HepG2 (cell line): ENCODE results near the gene SNPH. TPM values are rescaled to one million over a fixed set of nuclear protein-coding genes. Genes with fewer than 3 reads are reported as not detected.

Source experiments
- ATAC-seq: fragments of 200-7000 bp; cut with Tn5 transposase; 3 replicates; pipeline ENCODE4 v1.9.1; 2020; ENCODE audit warnings: mild to moderate bottlenecking, moderate library complexity
- BruUV-seq: library from RNA; stranded (reverse); fragments of 400-500 nt; replicated peaks from 2 replicates; lab custom pipeline; 2021; lab: Mats Ljungman, UMichigan
- CTCF ChIA-PET: fragments of 300-600 bp; formaldehyde crosslinking; extraction: SDS; loops from one replicate; lab custom pipeline; 2021; ENCODE audit warnings: low total read pairs, inconsistent platforms, low intra/inter-chr PET ratio; lab: Yijun Ruan, JAX
- POLR2A ChIA-PET: fragments of 350-600 bp; sonication (Branson Sonifier 250); formaldehyde crosslinking; loops from one replicate; lab custom pipeline; 2020; ENCODE audit warnings: antibody characterized with exemption, inconsistent platforms; lab: Yijun Ruan, JAX
- DNase-seq: peaks from one replicate; pipeline ENCODE4 v3.0.0-alpha.2; 2015; ENCODE audit warnings: low spot score
- FAIRE-seq: peaks from 3 replicates; lab custom pipeline; 2011; peaks lifted over from hg19 to GRCh38; lab: Jason Lieb, UNC
- H2AFZ ChIP-seq: one replicate; pipeline ENCODE4 v1.6.1; 2011; ENCODE audit warnings: low read length, inconsistent platforms
- H3K27ac ChIP-seq: fragments of 300-600 bp; 3 replicates; pipeline ENCODE4 v1.8.0; 2011; ENCODE audit warnings: mixed run types, mild to moderate bottlenecking, mixed read lengths, low read length, inconsistent platforms; ENCODE audit not compliant: insufficient read depth; ENCODE audit errors: extremely low read length
- H3K27me3 ChIP-seq, 2 experiments: fragments of 200-600 bp in 1 of 2; 2 replicates in 1 of 2; 3 replicates in 1 of 2; pipeline versions ENCODE4 v1.6.0 to v1.8.0; 2011; ENCODE audit warnings: low read length in 2 of 2, mild to moderate bottlenecking in 2 of 2, moderate library complexity in 2 of 2, inconsistent platforms in 1 of 2; ENCODE audit not compliant: insufficient read depth in 2 of 2, control insufficient read depth in 1 of 2
- H3K36me3 ChIP-seq, 2 experiments: fragments of 200-600 bp in 1 of 2; replicated peaks in 1 of 2; 2 replicates in 1 of 2; 3 replicates in 1 of 2; pipeline versions ENCODE4 v1.5.1 to v1.8.0; 2011; ENCODE audit warnings: low read length in 2 of 2, inconsistent platforms in 1 of 2; ENCODE audit not compliant: insufficient read depth in 2 of 2, control insufficient read depth in 1 of 2
- H3K4me1 ChIP-seq: 2 replicates; pipeline ENCODE4 v1.5.1; 2012; ENCODE audit warnings: low read length, inconsistent platforms; ENCODE audit not compliant: insufficient read depth
- H3K4me2 ChIP-seq: 2 replicates; pipeline ENCODE4 v1.6.0; 2011; ENCODE audit warnings: low read depth, low read length, inconsistent platforms
- H3K4me3 ChIP-seq, 3 experiments: fragments of 200-600 bp in 1 of 3; sonication (generic), shearing (Covaris generic) in 1 of 3; replicated peaks in 1 of 3; 2 replicates each; pipeline ENCODE4 v1.5.1; 2011 to 2016; ENCODE audit warnings: low read length in 3 of 3, inconsistent platforms in 2 of 3, low read depth in 2 of 3, mild to moderate bottlenecking in 2 of 3, control low read depth in 1 of 3, mixed read lengths in 1 of 3; ENCODE audit not compliant: insufficient read depth in 1 of 3
- H3K79me2 ChIP-seq: one replicate; pipeline ENCODE4 v1.6.1; 2011; ENCODE audit warnings: low read length, inconsistent platforms; ENCODE audit not compliant: insufficient read depth
- H3K9ac ChIP-seq: 2 replicates; pipeline ENCODE4 v1.6.0; 2011; ENCODE audit warnings: mild to moderate bottlenecking, low read depth, low read length, inconsistent platforms; ENCODE audit not compliant: insufficient read depth
- H3K9me3 ChIP-seq: 2 replicates; pipeline ENCODE4 v1.5.1; 2012; ENCODE audit warnings: mild to moderate bottlenecking, low read length
- H4K20me1 ChIP-seq: 2 replicates; pipeline ENCODE4 v1.6.0; 2011; ENCODE audit warnings: inconsistent platforms, mild to moderate bottlenecking, low read length, moderate library complexity; ENCODE audit not compliant: insufficient read depth
- PCBP2 ChIP-seq: fragments of 200-400 bp; formaldehyde crosslinking; optimal IDR thresholded peaks from 2 replicates; pipeline ENCODE3; 2018; ENCODE audit warnings: low read length, low read depth; ENCODE audit not compliant: poor library complexity, severe bottlenecking
- REPIN1 ChIP-seq: sonication (generic); formaldehyde crosslinking; IDR thresholded peaks from 2 replicates; pipeline ENCODE4 v1.8.0; 2022; ENCODE audit warnings: missing genetic modification reagents, low read depth, mild to moderate bottlenecking, borderline replicate concordance
- TBL1XR1 ChIP-seq: fragments of 150-350 bp; IDR thresholded peaks from 2 replicates; pipeline ENCODE4 v1.6.1; 2014; ENCODE audit warnings: borderline replicate concordance, low read length; ENCODE audit not compliant: partially characterized antibody
- ZBTB39 ChIP-seq: sonication (generic); formaldehyde crosslinking; IDR thresholded peaks from 2 replicates; pipeline ENCODE4 v1.5.0; 2020; ENCODE audit warnings: missing genetic modification reagents
- ZNF281 ChIP-seq: sonication (generic); formaldehyde crosslinking; IDR thresholded peaks from 2 replicates; pipeline ENCODE4 v1.4.0; 2020; ENCODE audit warnings: missing genetic modification reagents, borderline replicate concordance
- ZNF639 ChIP-seq: conservative IDR thresholded peaks from 2 replicates; pipeline ENCODE4 v1.6.1; 2018; ENCODE audit warnings: missing genetic modification reagents
- ZNF703 ChIP-seq: sonication (generic); formaldehyde crosslinking; IDR thresholded peaks from 2 replicates; pipeline ENCODE4 v1.5.1; 2020; ENCODE audit warnings: missing genetic modification reagents, mild to moderate bottlenecking, moderate library complexity, borderline replicate concordance
- ZNF800 ChIP-seq: sonication (generic); formaldehyde crosslinking; IDR thresholded peaks from 2 replicates; pipeline ENCODE4 v1.4.0; 2020; ENCODE audit warnings: missing genetic modification reagents
- ZSCAN21 ChIP-seq: sonication (generic); formaldehyde crosslinking; IDR thresholded peaks from 2 replicates; pipeline ENCODE4 v1.8.0; 2022; ENCODE audit warnings: mild to moderate bottlenecking, missing genetic modification reagents, moderate library complexity, borderline replicate concordance
- WGBS: methylation state at CpG from one replicate; pipeline ENCODE4 v1.1.6; 2017; ENCODE audit warnings: low lambda C conversion rate; 5-methylcytosine and 5-hydroxymethylcytosine counted together
- in situ Hi-C: cut with HindIII; loops from 2 replicates; pipeline ENCODE4 v1.10.0; 2017; ENCODE audit warnings: low pct_unique_long_range_greater_than_20kb; ENCODE audit not compliant: extremely low pct_ligation_motif_present
- intact Hi-C: fragments of 100-400 bp; cut with micrococcal nuclease; formaldehyde crosslinking; loops from one replicate; pipeline ENCODE4 v1.10.0; 2022; ENCODE audit not compliant: unreplicated experiment
- polyA plus RNA-seq, 8 experiments: library from polyadenylated mRNA; depleted of rRNA in 3 of 8; stranded (reverse) in 7 of 8; unstranded in 1 of 8; fragments of >200 nt; fragmentation: Illumina TruSeq in 4 of 8; extraction: Trizol in 4 of 8; gene quantifications; 2 replicates each; pipeline versions ENCODE4 v1.2.1 to v1.2.3, GENCODE V29; 2011 to 2016; ENCODE audit warnings: low read depth in 4 of 8, missing spikeins in 1 of 8, mixed read lengths in 1 of 8; ENCODE audit not compliant: insufficient read depth in 1 of 8
- total RNA-seq, 5 experiments: library from RNA; depleted of rRNA; stranded (reverse); fragments of >200 nt; fragmentation: Illumina TruSeq; extraction: Trizol; gene quantifications; 2 replicates each; pipeline ENCODE4 v1.2.3, GENCODE V29; 2016; ENCODE audit warnings: low read depth in 1 of 5

SNPH gene
- total and polyA plus RNA-seq, 2 of the 13 experiments (the other 11 are each of a cell fraction or from before 2014, with no cell fraction given) = 0.09 TPM; not detected in 1

GRCh38 chr20:1310071-1310470 lies 44.0 kb downstream of the SNPH start (continued):
- TF ChIP-seq ZNF800 (CRISPR knock-in tag) (no peak), REPIN1 (CRISPR knock-in tag) (no peak)

- no peaks in the 10 kb centered on the region for H3K9me3 ChIP-seq
- no peak overlapping the region for H3K4me2 ChIP-seq
- H3K27me3 ChIP-seq = peaks cover 7 to 18% of the 10 kb centered on the region in 2 experiments; a peak in 4 of 5 replicates
- DNase-seq = no peak
- no peak for ATAC-seq
- H3K36me3 ChIP-seq = no peaks in the 10 kb centered on the region
- no peak overlapping the region for H2AFZ ChIP-seq
- H3K4me3 ChIP-seq = no peak overlapping the region
- no TSS peak for BruUV-seq
- H3K4me1 ChIP-seq = 0 out of 2 replicates have a peak, but pooled peaks cover 6% of the 10 kb centered on the region
- no peaks in the 10 kb centered on the region for H4K20me1 ChIP-seq
- ChIA-PET CTCF (no interaction called here), POLR2A (no interaction called here)
- intact Hi-C loops (no loop called here), in situ Hi-C loops (loop anchor here (5.0 kb wide), 1 partner anchor 132 kb away; no protein-coding TSS in a partner anchor)
- no peak overlapping the region for H3K27ac ChIP-seq
- no peaks in the 10 kb centered on the region for H3K79me2 ChIP-seq
- H3K9ac ChIP-seq = no peak overlapping the region
- WGBS = 28% methylated on average over 11 of the region's 12 CpGs
- no peak for FAIRE-seq
- TF ChIP-seq ZNF703 = no peak
- no peak for TF ChIP-seq TBL1XR1
- TF ChIP-seq ZNF639 (CRISPR knock-in tag) = no peak
- TF ChIP-seq PCBP2 = no peak
- TF ChIP-seq ZBTB39 = no peak
- no peak for TF ChIP-seq ZNF281
- TF ChIP-seq ZSCAN21 (CRISPR knock-in tag) = no peak
Measured at GRCh38 chr20:1310506-1311190, 44.6 kb downstream of the SNPH start.
